NCI-H510A treated with DMSO at 0.1 percent for 48 hours (cell line): Measurements from ENCODE around the gene DPP10.

Experiments used
- DNase-seq: peaks from one replicate; lab custom pipeline; 2025; lab: John Stamatoyannopoulos, UW

The DPP10 gene

DNA sequence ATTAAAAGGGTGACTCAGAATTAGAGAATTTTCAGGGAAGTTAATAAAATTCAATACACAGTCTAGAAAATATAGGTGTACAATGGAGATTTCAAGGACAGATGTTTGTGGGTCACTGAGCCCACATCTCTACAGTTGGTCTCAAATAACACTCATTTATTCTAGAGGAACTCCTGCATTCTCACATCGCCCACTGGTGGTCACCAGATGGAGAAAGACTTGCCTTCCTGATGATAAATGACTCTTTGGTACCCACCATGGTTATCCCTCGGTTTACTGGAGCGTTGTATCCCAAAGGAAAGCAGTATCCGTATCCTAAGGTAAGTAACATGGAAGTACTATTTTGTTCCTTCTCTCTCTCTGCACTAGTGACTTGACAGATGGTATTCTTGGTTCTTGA is 1297.1 kb downstream of the DPP10 start:
- DNase-seq: no peak

DNA sequence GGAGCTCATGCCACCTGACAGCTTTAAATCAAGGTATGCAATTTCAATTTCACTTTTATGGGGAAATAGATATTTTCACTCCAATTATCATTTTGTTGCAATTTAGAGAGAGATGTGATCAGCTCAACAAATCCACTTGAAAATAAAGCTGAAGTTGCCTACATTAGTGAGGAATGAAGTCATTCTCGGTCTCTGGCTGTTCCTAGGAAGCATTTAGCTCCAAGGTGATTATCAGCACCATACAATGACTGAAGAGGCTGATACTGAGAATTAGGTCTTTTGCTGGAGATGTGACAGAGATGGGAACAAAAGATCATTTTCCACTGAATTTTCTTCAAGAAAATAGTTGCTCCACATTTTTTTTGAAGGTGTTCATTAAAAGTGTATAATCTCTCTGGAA is 1303.7 kb downstream of the DPP10 start:
- no peak for DNase-seq

DNA sequence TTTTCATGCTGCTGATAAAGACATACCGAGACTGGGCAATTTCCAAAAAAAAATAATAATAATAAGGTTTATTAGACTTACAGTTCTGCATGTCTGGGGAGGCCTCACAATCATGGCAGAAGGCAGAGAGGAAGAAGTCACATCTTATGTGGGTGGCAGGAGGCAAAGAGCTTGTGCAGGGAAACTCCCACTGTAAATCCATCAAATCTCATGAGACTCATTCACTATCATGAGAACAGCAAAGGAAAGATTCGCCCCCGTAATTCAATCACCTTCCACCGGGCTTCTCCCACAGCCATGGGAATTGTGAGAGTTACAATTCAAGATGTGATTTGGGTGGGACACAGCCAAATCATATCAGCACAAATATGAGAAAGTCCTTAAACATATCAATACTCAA is 1314.8 kb downstream of the DPP10 start:
- no peak for DNase-seq

DNA sequence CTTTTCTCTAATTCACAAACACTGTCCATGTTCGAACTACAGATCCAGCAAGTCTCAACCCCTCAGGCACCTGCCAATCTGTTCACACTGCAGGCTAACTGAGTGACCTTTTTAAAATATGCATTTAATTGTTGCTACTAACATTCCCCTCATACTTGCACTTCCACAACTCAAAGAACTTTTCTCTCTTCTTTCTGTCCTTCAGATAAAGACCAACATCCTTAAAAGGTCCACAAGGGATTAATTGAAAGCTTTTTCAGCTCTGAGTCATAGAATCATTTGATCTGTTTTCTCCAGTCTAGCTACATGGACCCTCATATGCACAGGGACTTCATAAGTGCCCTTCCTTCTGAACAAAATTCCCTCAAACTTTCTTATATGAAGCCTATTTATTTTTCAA is 1321.2 kb downstream of the DPP10 start:
- no peak for DNase-seq

DNA sequence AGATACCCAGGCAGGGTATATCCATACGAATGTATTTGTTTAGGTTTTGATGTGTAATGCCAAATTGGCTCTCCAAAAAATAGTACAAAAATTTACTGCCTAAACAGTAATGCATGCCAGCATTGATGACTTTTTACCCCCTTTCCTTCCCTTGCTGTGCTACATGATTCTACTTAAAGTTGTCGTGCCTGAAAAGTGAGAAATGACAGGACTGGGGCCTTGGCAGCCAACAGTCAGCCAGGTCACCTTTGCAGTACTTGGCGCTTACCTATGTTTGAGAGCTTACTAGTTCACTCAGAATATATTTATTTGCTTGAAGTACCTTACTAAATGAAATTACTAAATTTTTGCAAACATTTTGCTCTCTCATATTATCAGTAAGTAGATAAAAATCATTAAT is 1329.1 kb downstream of the DPP10 start:
- DNase-seq: no peak

DNA sequence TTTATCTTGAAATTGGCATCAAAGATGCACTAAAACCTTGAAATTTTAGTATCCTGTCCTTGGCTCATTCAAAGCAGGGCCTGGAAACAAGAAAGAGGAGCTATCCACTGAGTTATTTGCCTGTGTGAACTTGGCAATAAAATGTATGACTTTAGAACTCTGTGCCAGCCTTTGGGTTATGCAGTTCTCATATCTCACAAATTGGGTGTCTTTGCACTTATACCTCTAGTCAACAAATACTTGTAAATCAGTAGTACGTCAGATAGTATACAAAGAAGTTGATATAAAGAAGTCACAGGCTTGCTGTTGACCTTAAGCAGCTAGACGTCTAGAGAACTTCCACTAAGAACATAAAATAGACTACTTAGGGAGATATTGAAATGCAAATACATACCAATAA is 1331.9 kb downstream of the DPP10 start:
- DNase-seq: no peak

DNA sequence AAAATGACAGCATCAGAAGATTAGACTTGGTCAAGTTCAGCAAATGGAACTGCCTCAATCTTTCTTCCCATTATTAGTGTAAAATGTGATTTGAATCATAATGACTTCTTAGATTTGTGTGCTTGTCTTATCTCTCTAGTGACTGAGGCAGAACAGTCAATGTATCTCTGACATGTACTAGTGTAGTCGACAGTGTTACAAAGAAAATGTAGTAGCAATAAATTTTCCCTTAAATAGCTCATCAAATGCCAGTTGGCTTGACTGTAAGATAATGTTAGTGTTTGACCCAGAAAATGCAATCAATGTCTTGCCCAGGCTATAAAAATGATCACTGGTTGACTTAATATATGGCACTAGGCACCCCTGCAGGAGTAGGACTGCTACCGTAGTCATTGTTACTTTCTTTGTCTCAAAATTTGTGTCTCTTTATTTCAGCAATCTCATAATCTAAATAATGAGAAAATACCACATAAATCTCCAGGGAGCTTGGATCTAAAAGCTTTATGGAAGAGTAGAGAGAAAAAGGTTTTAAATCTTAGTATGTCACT is 1336.7 kb downstream of the DPP10 start:
- no peak for DNase-seq

DNA sequence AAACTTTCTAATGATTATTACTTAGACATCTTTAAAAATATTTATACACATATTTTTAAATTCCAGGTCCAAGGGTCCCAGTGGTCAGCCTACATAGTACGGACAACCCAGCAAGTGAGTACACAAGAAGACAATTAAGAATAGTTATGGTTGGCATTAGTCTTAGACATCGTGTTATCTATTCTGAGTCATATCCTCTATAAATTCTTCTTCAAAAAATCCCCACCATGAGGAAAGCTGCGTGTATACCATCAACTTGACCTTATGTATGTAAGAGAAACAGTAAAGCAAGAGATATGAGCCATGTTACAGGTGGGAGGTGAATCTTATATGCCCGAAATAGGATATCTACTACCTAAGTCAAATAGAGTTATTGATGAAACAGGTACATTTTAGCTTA is 1339.8 kb downstream of the DPP10 start:
- no peak for DNase-seq

DNA sequence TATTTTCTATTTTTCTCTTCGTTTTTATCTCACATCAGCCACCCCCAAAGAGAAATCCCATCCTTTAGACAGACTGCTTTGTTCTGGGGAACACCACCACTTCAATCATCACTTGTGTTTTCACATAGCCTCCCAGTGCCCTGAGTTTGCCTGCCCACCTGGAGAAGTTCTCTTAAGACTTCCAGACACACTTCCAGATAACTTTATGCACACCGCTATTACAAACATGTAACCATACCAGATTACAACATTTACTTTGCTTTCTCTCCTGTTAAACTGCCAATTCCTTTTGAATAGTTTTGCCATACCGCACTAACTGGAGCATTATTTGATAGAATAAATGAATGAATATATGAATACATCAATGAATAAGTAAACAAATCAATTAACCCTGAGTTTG is 1353.6 kb downstream of the DPP10 start:
- no peak for DNase-seq

DNA sequence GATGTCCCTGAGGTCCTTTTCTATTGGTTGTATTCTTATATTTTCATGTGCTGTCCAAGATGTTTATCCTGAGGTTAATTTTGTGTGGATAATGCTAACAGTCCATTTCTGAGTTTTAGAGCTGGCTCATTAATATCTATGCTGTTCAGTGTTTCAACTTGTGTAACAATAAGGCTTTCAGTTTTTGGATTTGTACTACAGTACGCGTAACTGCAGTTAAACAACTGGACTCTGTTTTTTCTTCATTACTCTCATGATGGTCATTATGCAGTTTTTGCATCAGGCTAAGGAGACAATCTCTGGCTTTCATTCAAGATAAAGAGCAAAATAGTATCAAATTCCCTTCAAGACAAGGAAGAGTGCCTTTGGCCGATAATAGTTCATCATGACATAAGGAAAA is 1364.8 kb downstream of the DPP10 start:
- no peak for DNase-seq

DNA sequence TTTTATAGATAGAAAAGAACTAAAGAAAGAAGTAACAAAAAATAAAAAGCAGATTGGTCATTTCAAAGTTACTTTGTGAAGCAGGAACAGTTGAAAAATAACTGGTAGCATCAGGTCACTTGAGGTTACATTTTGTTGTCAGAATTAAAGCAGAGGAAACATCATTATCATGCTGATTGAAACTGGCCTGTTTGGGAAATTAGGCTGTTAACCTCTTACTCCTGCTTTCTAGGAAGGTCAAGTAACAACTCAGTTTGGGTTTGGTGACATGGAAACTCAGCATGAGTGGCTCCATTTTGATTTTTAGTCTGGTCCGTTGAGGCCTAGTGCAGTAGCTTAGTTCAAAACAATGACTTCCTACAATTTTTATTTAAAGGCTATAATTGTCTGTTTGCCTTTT is 1383.5 kb downstream of the DPP10 start:
- no peak for DNase-seq

DNA sequence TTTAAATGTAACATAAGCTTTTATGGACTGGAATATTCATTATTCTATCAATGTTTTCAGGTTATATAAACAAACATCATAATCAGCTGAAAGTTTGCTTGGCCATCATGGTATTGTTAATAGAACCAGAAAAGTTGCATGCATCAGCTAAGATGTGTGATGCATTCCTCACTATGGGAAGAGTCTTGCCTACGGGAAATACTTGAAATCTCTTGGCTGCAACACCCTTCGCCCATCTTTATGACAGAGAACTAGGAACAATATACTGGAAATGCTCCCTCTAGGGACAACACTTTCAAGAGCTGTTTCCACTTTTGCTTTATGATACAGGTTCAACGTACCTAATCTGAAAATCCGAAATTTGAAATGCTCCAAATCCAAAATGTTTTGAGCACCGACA is 1390.8 kb downstream of the DPP10 start:
- DNase-seq: no peak

DNA sequence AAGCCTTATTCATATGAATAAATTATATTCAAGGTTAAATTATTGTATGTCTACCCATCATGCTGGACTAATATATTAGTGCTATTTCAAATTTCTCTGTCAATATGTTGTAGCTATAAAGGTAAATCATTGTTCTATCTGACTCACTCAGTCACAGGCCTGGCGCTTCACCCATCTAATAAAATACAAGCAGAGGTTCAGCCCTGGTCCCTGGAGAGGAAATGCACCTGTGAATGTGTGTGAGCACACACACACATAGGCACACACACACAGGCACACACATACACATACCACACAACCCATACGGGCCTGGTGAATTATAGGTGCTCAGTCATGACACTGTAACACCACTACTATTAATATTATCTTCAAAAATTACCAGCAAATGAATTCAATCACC is 1396.1 kb downstream of the DPP10 start:
- DNase-seq: no peak

DNA sequence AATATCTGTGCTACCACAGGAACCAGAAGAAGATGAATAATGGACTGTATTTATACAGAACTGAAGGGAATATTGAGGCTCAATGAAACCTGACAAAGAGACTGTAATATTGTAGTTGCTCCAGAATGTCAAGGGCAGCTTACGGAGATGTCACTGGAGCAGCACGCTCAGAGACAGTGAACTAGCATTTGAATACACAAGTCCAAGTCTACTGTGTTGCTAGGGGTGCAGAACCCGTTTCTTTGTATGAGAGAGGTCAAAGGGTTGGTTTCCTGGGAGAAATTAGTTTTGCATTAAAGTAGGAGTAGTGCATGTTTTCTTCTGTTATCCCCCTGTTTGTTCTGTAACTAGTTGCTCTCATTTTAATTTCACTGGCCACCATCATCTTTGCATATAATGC is 1399.9 kb downstream of the DPP10 start:
- no peak for DNase-seq

DNA sequence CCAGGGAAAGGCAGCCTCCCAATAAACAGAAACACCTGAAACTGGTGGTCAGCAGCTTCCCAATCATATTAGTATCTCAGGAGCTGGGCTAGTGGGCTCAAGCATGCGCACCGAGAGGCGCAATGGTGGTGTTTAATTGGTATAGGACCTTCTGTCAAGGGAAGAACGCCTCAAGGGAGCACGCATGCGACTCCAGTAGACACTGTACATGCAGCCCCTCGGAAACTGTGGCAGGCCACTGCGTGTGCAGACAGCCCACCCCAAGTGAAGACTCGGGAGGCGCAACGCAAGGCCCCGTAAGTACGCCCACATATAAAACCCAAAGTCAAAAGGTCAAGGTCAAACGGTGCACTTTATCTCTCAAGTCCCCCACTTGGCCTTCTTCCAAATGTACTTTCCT is 1405.8 kb downstream of the DPP10 start:
- DNase-seq: no peak

DNA sequence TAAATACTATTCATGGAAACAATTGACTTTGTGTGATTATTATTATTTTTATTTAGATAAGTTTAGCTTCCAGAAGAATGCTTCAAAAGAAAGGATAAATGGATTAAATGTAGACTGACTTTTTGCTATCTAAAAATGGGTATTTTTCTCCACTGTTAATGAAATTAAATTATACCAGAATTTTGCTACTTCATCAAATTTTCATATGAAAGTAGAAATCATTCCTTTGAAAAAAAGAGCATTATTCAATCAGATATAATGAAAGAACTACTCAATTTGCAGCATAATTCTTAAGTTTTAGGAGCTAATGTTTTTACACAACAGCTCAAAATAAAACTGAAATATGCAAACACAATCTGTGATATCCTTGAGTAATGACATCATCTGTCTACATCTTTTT is 1424.6 kb downstream of the DPP10 start:
- no peak for DNase-seq

DNA sequence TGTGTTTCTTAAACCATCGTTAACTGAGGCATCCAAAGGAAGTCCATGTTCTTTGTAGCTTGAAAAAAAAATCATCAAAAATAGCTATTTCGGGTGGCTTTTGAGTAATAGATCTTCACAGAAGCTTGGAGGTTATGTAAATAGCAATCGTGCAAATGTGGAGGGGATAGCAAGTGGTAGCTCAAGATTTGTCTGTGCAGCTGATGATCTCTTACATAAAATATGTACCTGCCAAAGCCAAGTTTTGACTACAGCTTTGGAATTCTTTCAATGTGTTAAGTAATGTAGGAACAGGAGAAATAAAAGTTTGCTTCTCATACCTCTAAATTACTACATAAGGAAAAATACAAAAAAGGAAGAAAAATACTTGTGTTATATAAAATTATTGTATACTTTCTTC is 1432.0 kb downstream of the DPP10 start:
- DNase-seq: no peak

DNA sequence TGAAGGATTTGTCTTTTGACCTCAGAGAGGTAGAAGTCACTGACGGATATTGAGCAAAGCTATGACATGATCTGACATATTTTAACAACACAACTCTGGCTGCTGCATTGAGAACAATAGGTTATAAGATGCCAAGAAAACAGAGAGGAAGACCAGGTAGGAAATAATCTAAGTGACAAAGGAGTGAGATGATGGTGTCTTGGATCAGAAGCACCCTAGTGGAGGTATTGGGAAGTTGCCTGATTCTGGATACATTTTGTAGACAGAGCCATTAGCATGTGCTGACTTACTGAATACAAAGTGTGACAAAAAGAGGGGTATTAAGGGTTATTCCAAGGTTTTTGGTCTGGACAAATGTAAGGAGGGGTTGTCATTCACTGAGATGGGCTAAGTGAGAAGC is 1438.1 kb downstream of the DPP10 start:
- no peak for DNase-seq

DNA sequence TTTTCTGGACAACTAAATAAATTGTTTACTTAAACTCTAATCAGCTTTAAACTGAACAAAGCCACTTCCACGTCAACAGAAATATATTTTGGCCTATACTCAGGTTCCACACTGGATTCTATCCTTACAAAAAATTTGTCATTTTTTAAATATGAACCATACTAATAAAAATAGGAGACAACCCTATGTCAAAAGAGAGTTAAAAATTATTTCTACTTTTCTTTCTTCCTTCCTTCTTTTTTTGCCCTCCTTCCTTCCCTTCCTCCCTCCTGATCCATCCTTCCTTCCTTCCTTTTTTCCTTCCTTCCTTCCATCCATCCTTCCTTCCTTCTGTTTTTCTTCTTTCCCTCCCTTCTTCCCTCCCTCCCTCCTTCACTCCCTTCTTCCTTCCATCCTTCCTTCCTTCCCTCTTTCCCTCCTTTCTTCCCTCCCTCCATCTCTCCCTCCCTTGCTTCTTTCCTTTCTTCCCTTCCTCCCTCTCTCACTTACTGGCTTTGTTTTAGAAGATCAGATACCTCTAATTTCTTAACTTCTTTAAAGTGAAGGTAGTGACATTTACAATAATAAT is 1444.9 kb downstream of the DPP10 start:
- no peak for DNase-seq
